Activated CD8-positive, alpha-beta memory T cell treated with anti-CD3 and anti-CD28 coated beads, Interleukin-2, amount 10 ng/mL, durations not matched to agents 7 days and 5 days (primary cell): ENCODE measurements around the gene ARHGAP15. TPM values are rescaled to one million over a fixed set of nuclear protein-coding genes. Genes with fewer than 3 reads are reported as not detected.

Source experiments
- ATAC-seq: fragments of 150-1000 bp; cut with Tn5 transposase; one replicate; pipeline ENCODE4 v1.10.0; 2021; ENCODE audit warnings: moderate library complexity
- CTCF ChIA-PET: fragments of 350-600 bp; sonication (Branson Sonifier 250); formaldehyde crosslinking; loops from one replicate; lab custom pipeline; 2021; ENCODE audit warnings: antibody characterized with exemption; lab: Charles Lee
- DNase-seq: peaks from one replicate; pipeline ENCODE4 v3.0.0-alpha.2; 2020
- H3K27ac Mint-ChIP-seq: one replicate; pipeline ENCODE4 v1.8.0; 2021; ENCODE audit warnings: mild to moderate bottlenecking, mixed read lengths
- H3K27me3 Mint-ChIP-seq: one replicate; pipeline ENCODE4 v1.8.0; 2021; ENCODE audit warnings: mixed read lengths
- H3K36me3 Mint-ChIP-seq: one replicate; pipeline ENCODE4 v1.8.0; 2021; ENCODE audit warnings: mild to moderate bottlenecking, mixed read lengths
- H3K4me1 Mint-ChIP-seq: one replicate; pipeline ENCODE4 v1.8.0; 2021; ENCODE audit warnings: mixed read lengths
- H3K4me3 Mint-ChIP-seq: one replicate; pipeline ENCODE4 v1.8.0; 2021; ENCODE audit warnings: mild to moderate bottlenecking, moderate library complexity, mixed read lengths
- H3K9me3 Mint-ChIP-seq: one replicate; pipeline ENCODE4 v1.8.0; 2022; ENCODE audit warnings: low read depth, mixed read lengths
- total RNA-seq, 2 experiments: library from RNA; stranded (reverse); gene quantifications; one replicate each; pipeline ENCODE4 v1.2.3, GENCODE V29; 2021

ARHGAP15 gene
- total RNA-seq, 2 experiments from 2014 or later, result 101 to 152 TPM

DNA sequence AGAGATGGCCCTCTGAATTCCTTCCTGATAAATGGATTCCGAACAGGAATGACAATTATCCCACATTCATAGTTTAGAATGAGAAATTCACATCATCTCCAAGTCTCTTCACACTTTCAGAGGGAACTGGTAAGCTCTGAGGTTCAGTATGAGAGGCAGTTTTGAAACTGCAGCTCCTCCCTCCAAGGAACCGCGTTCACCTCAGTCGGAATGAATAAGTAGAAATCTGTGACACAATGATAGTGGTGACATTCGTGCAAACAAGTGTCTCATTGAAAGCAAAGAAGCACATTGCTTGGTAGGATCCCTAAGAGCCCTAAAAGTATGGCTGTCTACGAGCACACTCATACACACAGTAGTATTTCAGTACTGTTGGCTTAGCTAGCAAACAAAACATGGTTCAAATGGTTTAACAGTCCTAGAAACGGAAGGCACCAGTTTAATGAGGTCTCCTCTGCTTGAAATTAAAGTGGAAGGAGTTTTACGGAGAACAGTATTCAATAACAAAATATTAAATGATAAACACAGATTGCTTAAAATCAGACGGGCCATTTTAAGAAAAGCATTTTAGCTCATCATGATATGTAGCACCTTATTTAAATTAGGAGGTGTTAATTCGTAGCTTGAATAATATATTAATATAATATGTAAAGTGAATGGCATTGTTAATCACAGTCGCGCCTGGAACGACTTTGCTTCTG, 225.0 kb downstream of the ARHGAP15 start:
- no peak overlapping the region for H3K4me3 Mint-ChIP-seq
- no peaks in the 10 kb centered on the region for H3K27me3 Mint-ChIP-seq
- CTCF ChIA-PET, result interaction anchor here (1.0 kb wide), 1 partner anchor 70 kb away, joined by 3 read pairs; no protein-coding TSS in a partner anchor
- H3K9me3 Mint-ChIP-seq, result no peaks in the 10 kb centered on the region
- ATAC-seq (no peak), DNase-seq (no peak)
- H3K4me1 Mint-ChIP-seq, result no peaks in the 10 kb centered on the region
- H3K27ac Mint-ChIP-seq, result no peak overlapping the region
- H3K36me3 Mint-ChIP-seq, result peaks cover 7% of the 10 kb centered on the region

DNA sequence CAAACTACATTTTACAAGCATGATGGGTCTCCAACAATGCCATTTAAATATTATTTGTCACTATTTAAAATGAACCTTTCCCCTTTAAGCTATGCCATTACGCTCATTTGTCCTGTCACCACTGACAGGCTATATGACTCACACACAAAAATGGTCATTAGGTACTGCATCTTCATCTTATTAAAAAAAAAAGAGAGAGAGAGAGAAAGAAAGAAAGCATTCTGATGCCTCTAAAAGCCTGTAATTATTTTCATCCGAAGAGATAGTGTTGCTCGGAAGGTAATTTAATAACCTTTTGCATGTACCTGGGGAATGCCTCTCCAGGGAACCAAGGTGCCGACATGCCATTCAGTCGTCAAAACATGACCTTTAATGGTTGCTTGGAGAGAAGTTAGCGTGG, 226.7 kb downstream of the ARHGAP15 start:
- ATAC-seq (no peak), DNase-seq (no peak)
- Mint-ChIP-seq H3K9me3 (no peaks in the 10 kb centered on the region), H3K4me3 (no peak overlapping the region), H3K4me1 (no peaks in the 10 kb centered on the region), H3K27me3 (no peaks in the 10 kb centered on the region), H3K36me3 (peaks cover 9% of the 10 kb centered on the region), H3K27ac (no peak overlapping the region)
- CTCF ChIA-PET, result no interaction called here

GRCh38 chr2:143356336-143356735, 227.1 kb downstream of the ARHGAP15 start:
- Mint-ChIP-seq H3K27me3 (no peaks in the 10 kb centered on the region), H3K27ac (no peak overlapping the region), H3K36me3 (peaks cover 9% of the 10 kb centered on the region), H3K4me3 (no peak overlapping the region), H3K4me1 (no peaks in the 10 kb centered on the region), H3K9me3 (no peaks in the 10 kb centered on the region)
- DNase-seq (no peak), ATAC-seq (no peak)
- CTCF ChIA-PET, result no interaction called here

GRCh38 chr2:143356736-143357446, 227.7 kb downstream of the ARHGAP15 start:
- Mint-ChIP-seq H3K4me3 (no peak overlapping the region), H3K36me3 (peaks cover 13% of the 10 kb centered on the region), H3K27ac (no peak overlapping the region), H3K9me3 (no peaks in the 10 kb centered on the region), H3K4me1 (no peaks in the 10 kb centered on the region), H3K27me3 (no peaks in the 10 kb centered on the region)
- ATAC-seq (no peak), DNase-seq (no peak)
- CTCF ChIA-PET, result no interaction called here

- ATAC-seq (no peak), DNase-seq (no peak)
Measured at GRCh38 chr2:143357966-143358365, 228.7 kb downstream of the ARHGAP15 start.

GRCh38 chr2:143361346-143361745, 232.1 kb downstream of the ARHGAP15 start:
- no peak overlapping the region for H3K4me3 Mint-ChIP-seq
- H3K36me3 Mint-ChIP-seq, result peaks cover 17% of the 10 kb centered on the region
- H3K27me3 Mint-ChIP-seq, result no peaks in the 10 kb centered on the region
- ATAC-seq (no peak), DNase-seq (no peak)
- CTCF ChIA-PET, result no interaction called here
- no peak overlapping the region for H3K27ac Mint-ChIP-seq
- no peaks in the 10 kb centered on the region for H3K4me1 Mint-ChIP-seq
- H3K9me3 Mint-ChIP-seq, result no peaks in the 10 kb centered on the region

More at GRCh38 chr2:143357966-143358365, 228.7 kb downstream of the ARHGAP15 start:
- Mint-ChIP-seq H3K4me3 (no peak overlapping the region), H3K27ac (no peak overlapping the region), H3K27me3 (no peaks in the 10 kb centered on the region), H3K4me1 (no peaks in the 10 kb centered on the region), H3K9me3 (no peaks in the 10 kb centered on the region), H3K36me3 (peaks cover 17% of the 10 kb centered on the region)
- CTCF ChIA-PET, result no interaction called here

DNA sequence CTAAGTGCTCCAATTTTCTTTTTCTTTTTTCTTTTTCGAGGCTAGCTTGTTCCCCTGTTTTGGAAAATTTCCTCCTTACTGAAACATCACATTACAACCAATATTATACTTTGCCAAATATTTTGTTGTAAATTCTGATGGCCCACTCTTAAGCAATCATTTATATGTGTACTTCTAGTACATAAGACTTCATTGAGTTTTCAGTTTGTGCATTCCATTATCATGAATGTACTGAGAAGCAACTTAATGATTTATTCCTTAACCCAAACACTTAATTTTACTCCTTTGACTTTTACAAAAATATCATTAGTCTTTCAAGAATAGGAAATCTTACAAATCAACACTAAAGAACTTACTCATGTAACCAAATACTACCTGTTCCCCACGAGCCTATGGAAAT, 242.4 kb downstream of the ARHGAP15 start:
- Mint-ChIP-seq H3K27ac (no peak overlapping the region), H3K27me3 (no peaks in the 10 kb centered on the region), H3K9me3 (no peaks in the 10 kb centered on the region), H3K4me1 (no peaks in the 10 kb centered on the region), H3K4me3 (no peak overlapping the region), H3K36me3 (peaks cover 19% of the 10 kb centered on the region)
- no peak for ATAC-seq
- DNase-seq, result no peak
- CTCF ChIA-PET, result no interaction called here

DNA sequence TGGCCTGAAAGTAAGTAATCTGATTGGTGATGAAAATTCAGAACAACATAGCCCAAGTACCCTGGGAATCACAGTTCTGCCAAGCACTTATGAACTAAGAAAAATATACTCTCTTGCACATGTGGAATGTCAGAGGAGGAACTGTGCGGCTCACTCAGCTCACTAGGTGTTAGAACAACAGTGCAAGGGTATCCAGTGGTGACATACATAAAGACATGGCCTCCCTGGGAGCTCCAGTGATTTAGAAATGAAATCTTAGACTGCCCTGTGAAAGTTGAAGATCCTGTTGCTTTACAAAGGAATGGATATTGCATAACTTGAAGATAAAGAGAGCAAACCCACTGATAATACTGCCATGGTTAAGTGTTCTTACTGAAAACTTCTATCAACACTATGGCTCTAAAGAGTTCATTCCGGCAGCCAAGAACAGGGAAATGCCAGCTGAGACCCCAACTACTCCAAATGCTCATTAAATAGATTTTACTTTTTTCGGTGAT, 246.2 kb downstream of the ARHGAP15 start:
- DNase-seq (no peak), ATAC-seq (no peak)
- Mint-ChIP-seq H3K27me3 (no peaks in the 10 kb centered on the region), H3K4me1 (no peaks in the 10 kb centered on the region), H3K27ac (no peak overlapping the region), H3K4me3 (no peak overlapping the region), H3K9me3 (no peaks in the 10 kb centered on the region), H3K36me3 (peaks cover 15% of the 10 kb centered on the region)
- CTCF ChIA-PET, result no interaction called here

GRCh38 chr2:143378996-143379395, 249.8 kb downstream of the ARHGAP15 start:
- Mint-ChIP-seq H3K4me1 (no peaks in the 10 kb centered on the region), H3K9me3 (no peaks in the 10 kb centered on the region), H3K27ac (no peak overlapping the region), H3K36me3 (peaks cover 13% of the 10 kb centered on the region), H3K4me3 (no peak overlapping the region), H3K27me3 (no peaks in the 10 kb centered on the region)
- ATAC-seq (no peak), DNase-seq (no peak)
- CTCF ChIA-PET, result no interaction called here

DNA sequence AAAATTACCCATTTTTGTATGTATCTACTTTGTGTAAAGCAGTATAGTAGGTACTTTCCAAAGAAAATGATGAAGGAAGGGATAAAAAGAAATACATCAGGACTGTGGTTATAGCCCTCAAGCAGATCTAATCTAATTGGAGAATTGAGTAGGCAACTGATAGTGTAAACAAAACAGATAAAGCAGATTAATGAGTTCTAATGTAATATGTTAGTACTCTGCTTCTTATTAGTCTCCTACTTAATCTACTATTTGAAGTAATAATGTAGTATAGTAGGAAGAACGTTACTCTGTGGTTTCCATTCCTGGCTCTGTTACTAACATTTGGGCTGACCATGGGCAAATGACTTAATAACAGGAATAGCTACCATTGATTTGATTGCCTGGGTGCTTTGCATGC, 250.7 kb downstream of the ARHGAP15 start:
- CTCF ChIA-PET, result no interaction called here
- Mint-ChIP-seq H3K9me3 (peaks cover 1% of the 10 kb centered on the region), H3K4me3 (no peak overlapping the region), H3K4me1 (no peaks in the 10 kb centered on the region), H3K27ac (no peak overlapping the region), H3K36me3 (peaks cover 14% of the 10 kb centered on the region), H3K27me3 (no peaks in the 10 kb centered on the region)
- DNase-seq (no peak), ATAC-seq (no peak)

DNA sequence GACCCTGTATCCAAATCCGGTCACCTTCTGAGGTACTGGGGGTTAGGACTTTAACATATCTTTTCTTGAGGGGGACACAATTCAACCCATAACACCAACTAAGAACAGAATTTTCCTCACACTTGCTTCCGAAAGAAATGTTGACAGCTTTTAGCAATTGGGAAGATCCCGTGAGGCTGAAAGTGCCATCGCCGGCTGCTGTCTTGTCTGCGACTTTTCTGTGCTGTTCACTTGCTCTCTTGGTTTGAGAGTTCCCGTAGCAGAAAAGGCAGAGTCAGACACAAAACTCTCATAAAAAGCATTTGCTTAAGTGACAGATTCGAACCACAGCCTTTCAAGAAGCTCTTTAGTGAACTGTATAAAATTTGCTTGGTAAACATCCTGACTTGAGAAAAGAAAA, 253.4 kb downstream of the ARHGAP15 start:
- peaks cover 3% of the 10 kb centered on the region for H3K9me3 Mint-ChIP-seq
- DNase-seq (no peak), ATAC-seq (no peak)
- CTCF ChIA-PET, result no interaction called here
- H3K36me3 Mint-ChIP-seq, result peaks cover 18% of the 10 kb centered on the region
- no peak overlapping the region for H3K4me3 Mint-ChIP-seq
- no peaks in the 10 kb centered on the region for H3K27me3 Mint-ChIP-seq
- no peaks in the 10 kb centered on the region for H3K4me1 Mint-ChIP-seq
- H3K27ac Mint-ChIP-seq, result no peak overlapping the region

DNA sequence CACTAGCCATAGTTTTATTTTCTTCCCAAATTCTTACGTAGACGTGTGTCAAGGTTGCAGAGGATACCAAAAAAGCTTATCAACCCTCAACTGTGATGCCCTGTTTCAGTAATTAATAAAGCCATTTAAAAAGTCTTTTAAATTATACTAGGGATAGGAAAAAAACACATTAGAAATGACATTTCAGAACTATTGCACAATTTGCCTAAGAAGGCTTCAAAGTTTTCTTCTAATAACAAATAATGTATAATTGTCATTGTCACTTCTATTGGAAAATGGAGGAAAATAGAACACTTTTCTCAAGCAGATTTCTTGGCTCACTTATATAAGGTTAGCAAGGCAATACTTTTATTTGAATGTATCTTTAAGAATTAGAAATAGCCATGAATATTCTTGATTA, 253.8 kb downstream of the ARHGAP15 start:
- Mint-ChIP-seq H3K9me3 (peaks cover 3% of the 10 kb centered on the region), H3K27ac (no peak overlapping the region), H3K4me3 (no peak overlapping the region), H3K27me3 (no peaks in the 10 kb centered on the region), H3K4me1 (no peaks in the 10 kb centered on the region), H3K36me3 (peaks cover 18% of the 10 kb centered on the region)
- CTCF ChIA-PET, result no interaction called here
- DNase-seq (no peak), ATAC-seq (no peak)

- no peak for DNase-seq
- no peak overlapping the region for H3K4me3 Mint-ChIP-seq
- H3K36me3 Mint-ChIP-seq, result peaks cover 16% of the 10 kb centered on the region
- no peak for ATAC-seq
- CTCF ChIA-PET, result no interaction called here
- H3K27me3 Mint-ChIP-seq, result no peaks in the 10 kb centered on the region
- H3K4me1 Mint-ChIP-seq, result no peaks in the 10 kb centered on the region
- peaks cover 3% of the 10 kb centered on the region for H3K9me3 Mint-ChIP-seq
- no peak overlapping the region for H3K27ac Mint-ChIP-seq
Measured at GRCh38 chr2:143384111-143384510, 254.9 kb downstream of the ARHGAP15 start.

DNA sequence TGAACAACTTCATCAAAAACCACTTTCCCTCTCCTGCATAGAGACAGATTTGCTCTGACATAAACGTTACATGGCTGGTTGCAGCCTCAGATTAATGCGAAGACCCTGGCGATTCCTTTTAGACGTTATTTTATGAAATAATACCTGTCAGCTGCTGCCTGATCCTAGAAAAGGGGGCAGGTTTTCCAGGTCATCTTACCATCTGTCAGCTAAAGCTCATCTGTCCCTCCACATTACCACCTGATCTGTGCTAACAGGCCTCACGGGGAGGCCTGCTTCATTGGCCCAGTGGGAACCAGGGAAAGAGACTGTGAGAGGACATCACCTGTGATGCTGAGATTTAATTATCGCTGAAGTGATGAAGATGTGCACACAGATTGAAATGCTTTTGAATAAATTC, 261.0 kb downstream of the ARHGAP15 start:
- no peak for ATAC-seq
- Mint-ChIP-seq H3K36me3 (peaks cover 22% of the 10 kb centered on the region), H3K27ac (no peak overlapping the region), H3K4me3 (no peak overlapping the region), H3K9me3 (no peaks in the 10 kb centered on the region), H3K4me1 (no peaks in the 10 kb centered on the region), H3K27me3 (no peaks in the 10 kb centered on the region)
- no peak for DNase-seq
- CTCF ChIA-PET, result no interaction called here
